ENCODE results near the gene TEX55.

The TEX55 gene

DNA sequence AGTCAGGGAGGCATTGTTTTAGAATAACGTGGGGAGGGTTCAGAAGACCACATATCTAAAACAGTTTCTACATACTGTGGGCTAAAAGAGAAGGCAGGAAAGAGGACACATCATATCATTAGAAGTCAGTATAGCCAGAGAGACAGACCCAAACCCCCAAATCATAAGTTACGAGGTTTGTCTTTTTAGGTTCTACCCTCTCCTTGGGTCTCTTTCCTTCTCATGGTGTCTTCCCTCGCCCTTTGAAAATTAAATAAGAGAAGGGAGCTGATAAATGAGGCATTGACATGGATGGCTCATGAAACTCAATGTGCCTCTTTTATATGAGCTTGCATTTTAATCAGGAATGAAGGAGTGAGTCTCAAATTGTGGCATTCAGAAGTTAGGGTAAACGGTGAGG is 30.8 kb downstream of the TEX55 start:
- Mint-ChIP-seq H3K27ac (no peak overlapping the region), H3K4me3 (no peak overlapping the region), H3K36me3 (peaks cover 2% of the 10 kb centered on the region), H3K9me3 (no peaks in the 10 kb centered on the region), H3K27me3 (peaks cover 17% of the 10 kb centered on the region), H3K4me1 (no peaks in the 10 kb centered on the region)
- DNase-seq (ENCODE audit: low spot score in 2 of 2) (no peak), ATAC-seq (ENCODE audit: low read depth) (no peak)

DNA sequence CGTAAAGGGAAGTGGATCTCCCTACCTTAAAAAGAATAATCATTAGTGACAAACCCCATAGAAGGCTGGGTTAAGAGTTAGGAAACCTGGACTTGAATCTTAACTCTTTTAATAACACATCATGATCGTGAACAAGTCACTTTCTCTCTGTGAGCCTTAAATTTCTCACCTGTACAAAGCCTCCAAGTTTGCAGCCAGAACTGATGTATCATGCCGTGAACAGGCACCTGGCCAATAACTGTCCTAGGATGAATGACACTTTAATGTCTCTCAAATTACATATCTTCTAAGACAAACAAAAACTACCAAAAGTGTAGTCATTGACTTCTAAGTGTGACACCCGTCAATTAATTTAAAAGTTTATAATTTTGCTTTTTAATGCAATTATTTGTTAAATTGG is 31.4 kb downstream of the TEX55 start:
- H3K36me3 Mint-ChIP-seq, result peaks cover 2% of the 10 kb centered on the region
- ATAC-seq (ENCODE audit: low read depth), result no peak
- H3K9me3 Mint-ChIP-seq, result no peaks in the 10 kb centered on the region
- peaks cover 17% of the 10 kb centered on the region for H3K27me3 Mint-ChIP-seq
- no peak overlapping the region for H3K27ac Mint-ChIP-seq
- H3K4me1 Mint-ChIP-seq, result no peaks in the 10 kb centered on the region
- no peak for DNase-seq (ENCODE audit: low spot score in 2 of 2)
- H3K4me3 Mint-ChIP-seq, result no peak overlapping the region

DNA sequence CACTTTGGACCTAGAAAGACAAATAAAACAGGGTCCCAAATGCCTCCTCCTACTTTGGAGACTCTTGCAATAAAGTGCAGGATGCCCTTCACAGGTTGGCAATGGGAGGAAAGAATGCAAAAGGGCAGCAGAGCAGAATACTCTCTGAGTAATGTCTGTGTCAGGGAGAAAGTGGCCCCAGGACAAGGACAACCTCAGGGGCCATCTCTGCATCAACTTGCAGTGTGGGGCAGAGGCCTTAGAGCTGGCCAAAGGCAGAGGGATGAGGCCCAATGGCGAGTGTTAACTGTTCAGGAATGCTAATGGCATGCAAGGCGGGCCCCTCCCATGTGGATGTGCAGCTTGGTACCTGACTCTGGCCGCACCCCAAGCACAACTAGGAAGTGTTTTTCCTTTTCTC is 35.8 kb downstream of the TEX55 start:
- Mint-ChIP-seq H3K36me3 (peaks cover 2% of the 10 kb centered on the region), H3K27me3 (peaks cover 19% of the 10 kb centered on the region), H3K4me3 (no peak overlapping the region), H3K4me1 (no peaks in the 10 kb centered on the region), H3K9me3 (no peaks in the 10 kb centered on the region), H3K27ac (no peak overlapping the region)
- DNase-seq (ENCODE audit: low spot score in 2 of 2) (no peak), ATAC-seq (ENCODE audit: low read depth) (no peak)

DNA sequence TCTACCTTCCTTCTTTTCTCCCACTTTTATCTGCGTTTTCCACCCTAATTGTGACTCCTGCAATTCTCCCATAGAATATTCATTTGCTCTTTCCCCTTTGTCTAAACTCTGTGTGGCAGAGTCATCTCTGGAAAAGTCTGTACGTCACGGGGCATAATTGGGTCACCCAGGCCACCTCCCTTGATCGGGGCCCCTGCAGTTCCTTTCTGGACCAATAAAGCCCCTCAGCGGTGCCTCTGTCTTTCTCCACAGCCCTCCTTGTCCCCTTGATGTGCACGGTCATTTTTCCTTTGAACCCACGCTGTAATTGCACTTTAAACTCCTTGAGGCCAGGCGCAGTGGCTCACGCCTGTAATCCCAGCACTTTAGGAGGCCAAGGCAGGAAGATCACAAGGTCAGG is 38.1 kb downstream of the TEX55 start:
- peaks cover 11% of the 10 kb centered on the region for H3K27me3 Mint-ChIP-seq
- no peak for DNase-seq (ENCODE audit: low spot score in 2 of 2)
- no peak overlapping the region for H3K27ac Mint-ChIP-seq
- no peak overlapping the region for H3K4me3 Mint-ChIP-seq
- no peak for ATAC-seq (ENCODE audit: low read depth)
- H3K4me1 Mint-ChIP-seq, result no peaks in the 10 kb centered on the region
- no peaks in the 10 kb centered on the region for H3K36me3 Mint-ChIP-seq
- no peaks in the 10 kb centered on the region for H3K9me3 Mint-ChIP-seq

DNA sequence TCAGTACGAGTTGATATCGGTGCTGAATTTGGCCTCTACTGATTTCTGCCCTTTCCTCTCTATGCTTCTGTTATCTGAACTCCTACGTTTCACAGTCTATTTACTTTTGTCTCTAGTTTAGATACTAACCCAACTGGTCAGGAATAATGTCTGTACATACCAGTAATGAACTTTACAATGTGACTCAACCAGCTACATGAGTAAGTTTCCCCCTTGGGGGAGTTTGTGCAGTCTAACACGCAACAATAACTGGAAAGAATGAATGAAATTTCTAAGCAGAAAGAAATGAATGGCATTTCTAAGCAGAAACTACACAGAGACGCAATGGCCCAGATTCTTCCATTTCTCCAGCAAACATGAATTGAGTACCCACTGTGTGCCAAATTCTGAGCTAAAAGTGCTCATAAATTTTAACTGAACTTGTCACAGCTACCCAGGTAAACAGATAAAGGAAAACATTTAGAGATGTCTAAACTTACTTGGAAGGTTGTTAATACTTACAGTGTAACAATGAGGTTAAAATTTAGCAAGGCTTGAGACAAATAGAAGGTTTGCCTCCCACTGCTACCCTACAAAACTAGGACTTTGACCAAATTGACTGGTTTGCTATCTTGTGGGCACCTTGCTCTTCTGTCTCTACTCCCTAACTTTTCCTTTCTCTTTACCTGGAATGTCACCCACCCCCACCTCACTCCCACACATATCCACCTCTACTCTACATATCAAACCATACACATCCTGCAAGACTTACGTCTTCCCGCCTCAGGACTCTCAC is 39.0 kb downstream of the TEX55 start:
- Mint-ChIP-seq H3K4me3 (no peak overlapping the region), H3K4me1 (no peaks in the 10 kb centered on the region), H3K36me3 (no peaks in the 10 kb centered on the region), H3K9me3 (no peaks in the 10 kb centered on the region), H3K27me3 (peaks cover 10% of the 10 kb centered on the region), H3K27ac (no peak overlapping the region)
- ATAC-seq (ENCODE audit: low read depth), result no peak
- DNase-seq (ENCODE audit: low spot score in 2 of 2), result no peak

DNA sequence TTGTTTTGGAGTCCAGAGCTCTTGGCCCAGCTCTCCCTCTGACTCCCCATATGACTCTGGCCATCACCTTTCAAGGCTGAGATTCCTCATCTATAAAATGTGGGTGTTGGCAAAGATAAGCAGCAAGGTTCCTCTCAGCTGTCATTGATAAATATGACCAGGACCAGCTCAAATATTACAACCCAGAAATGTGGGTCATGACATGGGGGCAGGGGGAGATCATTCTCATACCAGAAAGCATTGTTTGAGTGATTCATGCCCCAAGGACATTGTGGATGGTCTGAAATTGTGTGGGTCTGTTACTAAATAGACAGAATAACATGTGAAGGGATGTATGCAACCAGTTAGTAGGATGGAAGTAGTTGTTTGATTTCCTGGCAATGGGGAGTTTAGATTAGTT is 41.3 kb downstream of the TEX55 start:
- no peak overlapping the region for H3K4me3 Mint-ChIP-seq

DNA sequence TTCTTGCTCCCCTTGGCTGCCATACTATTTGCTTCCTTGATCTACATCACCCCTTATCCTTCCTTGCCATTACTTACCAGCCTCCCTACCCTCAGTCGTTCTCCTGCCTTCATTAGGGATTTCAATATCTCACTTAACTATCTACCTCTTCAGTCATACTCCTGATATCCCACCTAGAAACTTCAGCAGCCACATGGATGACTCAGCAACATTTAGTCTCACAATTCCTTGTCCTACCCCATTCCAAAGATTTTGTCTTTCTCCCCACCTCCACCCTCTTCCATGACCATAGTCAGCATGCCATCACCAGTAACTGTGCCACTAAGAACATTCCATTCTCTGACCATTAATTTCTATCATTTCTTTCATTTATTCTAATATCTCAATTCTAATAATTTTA is 45.8 kb downstream of the TEX55 start:
- Mint-ChIP-seq H3K27me3 (peaks cover 3% of the 10 kb centered on the region), H3K27ac (no peak overlapping the region), H3K9me3 (no peaks in the 10 kb centered on the region), H3K4me3 (no peak overlapping the region), H3K36me3 (no peaks in the 10 kb centered on the region), H3K4me1 (no peaks in the 10 kb centered on the region)
- no peak for ATAC-seq (ENCODE audit: low read depth)
- DNase-seq (ENCODE audit: low spot score in 2 of 2), result no peak

More for the DNA sequence above, 41.3 kb downstream of the TEX55 start:
- no peak for ATAC-seq (ENCODE audit: low read depth)
- Mint-ChIP-seq H3K27me3 (peaks cover 7% of the 10 kb centered on the region), H3K36me3 (no peaks in the 10 kb centered on the region), H3K27ac (no peak overlapping the region), H3K4me1 (no peaks in the 10 kb centered on the region), H3K9me3 (no peaks in the 10 kb centered on the region)
- DNase-seq (ENCODE audit: low spot score in 2 of 2), result no peak

DNA sequence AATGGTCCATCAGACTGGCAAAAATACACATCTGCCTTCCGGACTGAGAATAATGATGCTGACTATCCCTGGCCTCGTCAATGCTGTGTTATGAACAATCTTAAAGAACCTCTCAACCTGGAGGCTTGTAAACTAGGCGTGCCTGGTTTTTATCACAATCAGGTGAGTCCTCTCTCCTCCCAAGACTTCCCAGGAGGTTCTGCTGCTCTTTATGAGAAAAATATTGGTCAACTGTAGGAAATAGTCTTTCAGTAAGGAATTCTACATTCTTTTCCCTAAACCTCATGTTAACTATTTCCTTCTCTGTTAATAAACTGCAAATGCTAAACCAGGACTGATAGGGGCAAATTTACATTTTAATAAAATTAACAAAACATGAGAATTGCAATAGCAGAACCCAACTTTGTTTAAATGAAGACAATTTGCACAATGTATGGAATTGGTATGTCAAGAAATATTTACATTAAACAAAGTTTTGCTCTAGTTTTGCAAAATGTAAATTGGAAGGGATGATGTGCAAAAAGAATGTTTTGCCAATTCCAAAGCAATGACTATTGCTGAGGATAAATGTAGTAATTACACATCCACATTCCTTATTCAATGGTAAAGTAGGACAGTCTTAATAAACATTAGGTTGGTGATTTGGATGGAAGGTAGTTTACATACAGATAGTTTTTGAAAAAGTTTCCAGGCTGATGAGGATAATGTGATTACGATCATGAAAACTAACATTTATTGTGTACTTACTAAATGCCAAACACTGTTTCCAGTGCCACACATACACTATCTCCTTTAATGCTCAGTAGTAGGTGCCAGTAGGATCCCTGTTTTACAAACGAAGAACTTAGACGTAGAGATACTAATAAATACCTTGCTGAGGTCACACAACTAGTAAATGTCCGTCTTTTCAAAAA is 48.5 kb downstream of the TEX55 start:
- DNase-seq (ENCODE audit: low spot score in 2 of 2), result no peak
- Mint-ChIP-seq H3K9me3 (no peaks in the 10 kb centered on the region), H3K4me3 (no peak overlapping the region), H3K4me1 (no peaks in the 10 kb centered on the region), H3K36me3 (no peaks in the 10 kb centered on the region), H3K27ac (no peak overlapping the region), H3K27me3 (peaks cover 3% of the 10 kb centered on the region)
- no peak for ATAC-seq (ENCODE audit: low read depth)

DNA sequence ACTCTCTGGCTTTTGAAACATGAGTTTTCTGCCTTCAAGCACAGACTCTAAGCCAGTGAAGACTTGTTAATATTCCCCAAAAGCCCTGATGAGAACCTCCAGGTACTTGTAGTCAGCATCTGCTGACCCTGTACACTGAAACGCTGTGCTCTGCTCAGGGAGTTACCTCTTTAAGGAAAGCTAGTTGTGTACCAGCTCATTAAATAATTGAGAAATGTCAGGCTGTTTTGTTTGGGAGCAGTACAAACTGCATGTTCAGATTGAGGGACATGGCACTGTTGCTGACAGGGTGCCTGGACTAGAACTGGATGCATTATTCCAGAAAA is 49.1 kb downstream of the TEX55 start:
- peaks cover 3% of the 10 kb centered on the region for H3K27me3 Mint-ChIP-seq
- H3K36me3 Mint-ChIP-seq, result no peaks in the 10 kb centered on the region
- H3K4me3 Mint-ChIP-seq, result no peak overlapping the region
- ATAC-seq (ENCODE audit: low read depth), result no peak
- no peaks in the 10 kb centered on the region for H3K4me1 Mint-ChIP-seq
- no peak overlapping the region for H3K27ac Mint-ChIP-seq
- no peaks in the 10 kb centered on the region for H3K9me3 Mint-ChIP-seq
- DNase-seq (ENCODE audit: low spot score in 2 of 2), result no peak

DNA sequence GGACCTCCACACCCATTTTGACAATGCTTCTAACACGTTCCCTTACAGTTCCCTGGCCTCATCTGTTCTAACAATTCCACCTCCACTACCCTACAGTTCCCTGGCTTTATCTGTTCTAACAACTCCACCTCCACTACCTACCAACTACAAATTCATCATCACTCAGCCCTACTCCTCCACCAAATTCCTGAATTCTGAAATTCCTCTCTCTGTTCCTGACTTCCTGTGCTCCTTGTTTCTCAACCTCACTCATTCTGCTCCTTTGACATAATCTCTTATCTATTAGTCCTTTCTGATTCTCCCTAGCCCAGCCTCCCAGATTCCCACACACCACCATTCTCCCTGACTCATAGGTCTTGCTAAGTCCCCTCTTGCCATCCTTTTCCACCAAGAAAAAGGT is 49.9 kb downstream of the TEX55 start:
- H3K36me3 Mint-ChIP-seq, result no peaks in the 10 kb centered on the region
- no peak for ATAC-seq (ENCODE audit: low read depth)
- H3K4me3 Mint-ChIP-seq, result no peak overlapping the region
- no peaks in the 10 kb centered on the region for H3K9me3 Mint-ChIP-seq
- DNase-seq (ENCODE audit: low spot score in 2 of 2), result no peak
- no peaks in the 10 kb centered on the region for H3K4me1 Mint-ChIP-seq
- no peak overlapping the region for H3K27ac Mint-ChIP-seq
- H3K27me3 Mint-ChIP-seq, result peaks cover 3% of the 10 kb centered on the region
